ENCODE results near the gene TRIM31. TPM values are rescaled to one million over a fixed set of nuclear protein-coding genes. Genes with fewer than 3 reads are reported as not detected.
"Not testable (repeated sequence)": the region's sequence is repeated elsewhere in the genome, so short reads cannot be mapped to it uniquely, and the experiment has no call there.

TRIM31 gene
- total RNA-seq, 2 donors from 2014 or later: not detected

DNA sequence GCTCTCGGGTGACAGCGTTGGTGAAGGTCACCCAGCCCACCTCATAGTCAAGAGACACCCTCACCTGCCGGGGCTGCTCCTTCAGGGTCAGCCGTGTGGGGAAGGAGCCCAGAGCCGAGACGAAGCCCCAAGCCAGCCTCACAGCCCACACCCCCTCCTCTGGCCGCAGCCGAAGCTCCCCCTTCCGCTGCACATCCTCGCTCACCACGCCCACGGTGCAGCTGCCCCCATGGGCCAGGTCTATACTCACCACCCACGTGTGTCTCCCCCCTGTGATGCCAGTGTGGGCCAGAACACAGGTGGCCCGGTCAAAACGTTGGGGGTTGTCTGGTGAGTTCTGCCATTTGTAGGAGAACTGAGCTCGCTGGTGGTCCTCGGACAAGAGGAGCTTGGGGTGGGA is 41.2 kb upstream of the TRIM31 start:
- no peaks in the 10 kb centered on the region for H3K9me3 ChIP-seq (ENCODE audit: control insufficient read depth, low read length, poor library complexity, severe bottlenecking)
- H3K27me3 Mint-ChIP-seq: peaks cover 71% of the 10 kb centered on the region
- ATAC-seq (no peak), DNase-seq (no peak)
- H3K4me1 Mint-ChIP-seq: peaks cover 8% of the 10 kb centered on the region
- peaks cover 3% of the 10 kb centered on the region for H3K36me3 Mint-ChIP-seq (ENCODE audit: low read depth)
- H3K27ac Mint-ChIP-seq: no peak overlapping the region
- H3K4me3 Mint-ChIP-seq: no peak overlapping the region

GRCh38 chr6:30152910-30153610 is 40.2 kb upstream of the TRIM31 start:
- H3K4me1 Mint-ChIP-seq: peaks cover 8% of the 10 kb centered on the region
- no peak overlapping the region for H3K4me3 Mint-ChIP-seq
- DNase-seq (no peak), ATAC-seq (no peak)
- H3K27ac Mint-ChIP-seq: peak overlapping the region; percentile 79
- H3K36me3 Mint-ChIP-seq (ENCODE audit: low read depth): peaks cover 3% of the 10 kb centered on the region
- H3K27me3 Mint-ChIP-seq: peaks cover 71% of the 10 kb centered on the region
- H3K9me3 ChIP-seq (ENCODE audit: control insufficient read depth, low read length, poor library complexity, severe bottlenecking): no peaks in the 10 kb centered on the region

DNA sequence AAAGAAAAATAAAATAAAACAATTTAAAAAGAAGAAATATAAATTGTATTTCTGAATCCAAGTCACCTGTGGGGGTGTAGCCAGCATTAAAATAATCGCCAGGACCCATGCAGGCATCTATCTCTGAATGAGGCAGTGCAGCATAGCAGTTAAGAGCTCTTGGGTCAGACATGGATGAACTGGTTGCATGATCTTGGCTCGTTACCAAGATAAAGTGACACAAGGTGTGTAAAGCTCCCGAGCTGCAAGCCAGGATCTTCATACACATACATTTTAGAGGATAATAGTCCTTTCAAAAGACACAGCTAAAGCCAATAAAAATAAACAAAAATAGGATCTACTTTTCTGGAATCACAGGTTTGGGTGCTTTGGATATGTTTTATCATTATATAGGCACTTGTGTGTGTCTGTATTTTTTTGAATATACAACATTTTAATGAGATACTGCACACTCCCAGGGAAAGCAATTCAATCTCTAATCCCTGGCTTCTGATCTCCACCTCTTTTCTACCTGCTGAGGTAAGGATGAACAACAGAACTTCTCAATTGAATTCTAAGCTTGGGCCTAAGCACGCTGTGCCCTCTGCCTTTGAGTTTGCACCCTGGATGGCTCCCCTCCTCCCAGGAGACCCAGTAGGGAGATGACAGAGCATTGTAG is 39.3 kb upstream of the TRIM31 start:
- no peaks in the 10 kb centered on the region for H3K9me3 ChIP-seq (ENCODE audit: control insufficient read depth, low read length, poor library complexity, severe bottlenecking)
- Mint-ChIP-seq H3K27me3 (peaks cover 78% of the 10 kb centered on the region), H3K4me3 (no peak overlapping the region), H3K36me3 (ENCODE audit: low read depth) (peaks cover 3% of the 10 kb centered on the region), H3K27ac (no peak overlapping the region), H3K4me1 (peaks cover 8% of the 10 kb centered on the region)
- DNase-seq (no peak), ATAC-seq (no peak)

DNA sequence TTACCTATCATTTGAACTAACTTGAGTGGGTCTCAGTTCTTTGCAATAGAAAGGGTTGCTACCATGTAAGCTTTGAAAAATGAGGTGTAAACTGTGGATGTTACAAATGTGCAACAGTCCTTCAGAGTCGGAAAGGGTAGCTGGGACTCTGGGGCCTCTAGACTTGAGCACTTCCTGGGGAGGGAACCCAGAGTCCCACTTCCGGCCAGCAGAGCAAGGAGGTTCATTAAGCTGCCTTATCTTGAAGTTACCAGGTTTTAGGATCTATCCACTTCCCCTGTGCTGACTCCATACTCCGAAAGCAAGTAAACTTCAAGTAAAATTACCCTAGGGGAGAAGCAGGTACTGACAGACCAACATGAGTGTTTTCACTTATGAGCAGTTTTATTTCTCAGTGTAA is 38.7 kb upstream of the TRIM31 start:
- H3K4me1 Mint-ChIP-seq: peaks cover 8% of the 10 kb centered on the region
- H3K27me3 Mint-ChIP-seq: peaks cover 80% of the 10 kb centered on the region
- peaks cover 3% of the 10 kb centered on the region for H3K36me3 Mint-ChIP-seq (ENCODE audit: low read depth)
- no peak overlapping the region for H3K27ac Mint-ChIP-seq
- no peak overlapping the region for H3K4me3 Mint-ChIP-seq
- no peak for ATAC-seq
- no peaks in the 10 kb centered on the region for H3K9me3 ChIP-seq (ENCODE audit: control insufficient read depth, low read length, poor library complexity, severe bottlenecking)
- no peak for DNase-seq

DNA sequence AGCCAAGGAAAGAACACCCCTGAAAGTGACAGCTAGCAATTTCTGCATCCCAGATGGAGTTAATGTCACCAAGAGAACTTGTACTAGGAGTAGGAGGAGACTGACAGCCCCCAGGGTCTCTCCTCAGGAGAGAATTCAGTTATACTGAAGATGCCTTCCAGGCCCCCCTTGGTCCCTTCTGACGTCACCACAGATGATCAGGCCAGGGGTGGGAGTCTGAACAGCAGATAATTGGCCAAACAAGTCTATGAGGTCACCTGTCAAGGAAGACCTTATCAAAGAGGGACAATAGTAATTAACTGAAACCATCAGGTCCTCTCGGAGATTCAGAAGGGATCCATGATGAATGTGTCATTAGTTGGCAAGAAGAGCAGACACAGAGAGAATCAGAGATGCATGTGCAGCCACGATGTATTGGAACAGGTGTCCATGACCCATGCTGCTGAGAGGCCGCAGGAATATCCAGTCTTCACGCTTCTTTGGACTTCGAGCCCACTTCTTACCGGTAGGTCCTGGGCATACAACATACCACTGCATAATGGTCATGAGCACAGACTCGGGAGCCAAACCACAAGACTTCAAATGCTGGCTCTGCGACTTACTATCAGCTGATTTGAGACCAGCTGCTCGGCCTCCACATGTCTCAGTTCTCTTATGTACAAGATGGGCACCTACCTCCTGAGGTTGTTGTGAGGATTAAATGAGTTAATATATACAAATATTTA is 37.9 kb upstream of the TRIM31 start:
- Mint-ChIP-seq H3K36me3 (ENCODE audit: low read depth) (peaks cover 3% of the 10 kb centered on the region), H3K27ac (no peak overlapping the region), H3K4me1 (peaks cover 8% of the 10 kb centered on the region), H3K4me3 (no peak overlapping the region), H3K27me3 (peaks cover 77% of the 10 kb centered on the region)
- ATAC-seq: no peak
- no peak for DNase-seq
- no peaks in the 10 kb centered on the region for H3K9me3 ChIP-seq (ENCODE audit: control insufficient read depth, low read length, poor library complexity, severe bottlenecking)

- H3K27me3 Mint-ChIP-seq: peaks cover 77% of the 10 kb centered on the region
- no peak overlapping the region for H3K27ac Mint-ChIP-seq
- H3K36me3 Mint-ChIP-seq (ENCODE audit: low read depth): peaks cover 3% of the 10 kb centered on the region
- no peak overlapping the region for H3K4me3 Mint-ChIP-seq
- ATAC-seq: no peak
- no peak for DNase-seq
- peaks cover 8% of the 10 kb centered on the region for H3K4me1 Mint-ChIP-seq
- no peaks in the 10 kb centered on the region for H3K9me3 ChIP-seq (ENCODE audit: control insufficient read depth, low read length, poor library complexity, severe bottlenecking)
Measured at GRCh38 chr6:30149858-30150550, 37.1 kb upstream of the TRIM31 start.

GRCh38 chr6:30149234-30149633 is 36.3 kb upstream of the TRIM31 start:
- H3K27ac Mint-ChIP-seq: no peak overlapping the region
- H3K36me3 Mint-ChIP-seq (ENCODE audit: low read depth): peaks cover 3% of the 10 kb centered on the region
- no peak overlapping the region for H3K4me3 Mint-ChIP-seq
- H3K27me3 Mint-ChIP-seq: peaks cover 77% of the 10 kb centered on the region
- ATAC-seq (no peak), DNase-seq (no peak)
- H3K4me1 Mint-ChIP-seq: peaks cover 8% of the 10 kb centered on the region
- H3K9me3 ChIP-seq (ENCODE audit: control insufficient read depth, low read length, poor library complexity, severe bottlenecking): no peaks in the 10 kb centered on the region

- peak; percentile 54 for ATAC-seq
- H3K4me3 Mint-ChIP-seq: no peak overlapping the region
- no peak for DNase-seq
- peaks cover 64% of the 10 kb centered on the region for H3K27me3 Mint-ChIP-seq
- H3K4me1 Mint-ChIP-seq: peaks cover 5% of the 10 kb centered on the region
- no peak overlapping the region for H3K27ac Mint-ChIP-seq
- peaks cover 4% of the 10 kb centered on the region for H3K36me3 Mint-ChIP-seq (ENCODE audit: low read depth)
- no peaks in the 10 kb centered on the region for H3K9me3 ChIP-seq (ENCODE audit: control insufficient read depth, low read length, poor library complexity, severe bottlenecking)
Measured at GRCh38 chr6:30147096-30147495, 34.2 kb upstream of the TRIM31 start.

- no peaks in the 10 kb centered on the region for H3K9me3 ChIP-seq (ENCODE audit: control insufficient read depth, low read length, poor library complexity, severe bottlenecking)
- no peak for ATAC-seq
- Mint-ChIP-seq H3K27me3 (peaks cover 75% of the 10 kb centered on the region), H3K27ac (no peak overlapping the region), H3K4me1 (peaks cover 6% of the 10 kb centered on the region), H3K4me3 (no peak overlapping the region), H3K36me3 (ENCODE audit: low read depth) (peaks cover 8% of the 10 kb centered on the region)
- DNase-seq: no peak
Measured at GRCh38 chr6:30145818-30146217, 32.9 kb upstream of the TRIM31 start.

GRCh38 chr6:30144811-30145210 is 31.9 kb upstream of the TRIM31 start:
- no peak for ATAC-seq
- Mint-ChIP-seq H3K36me3 (ENCODE audit: low read depth) (peaks cover 9% of the 10 kb centered on the region), H3K4me1 (peaks cover 3% of the 10 kb centered on the region), H3K27me3 (peaks cover 73% of the 10 kb centered on the region), H3K27ac (no peak overlapping the region), H3K4me3 (no peak overlapping the region)
- no peaks in the 10 kb centered on the region for H3K9me3 ChIP-seq (ENCODE audit: control insufficient read depth, low read length, poor library complexity, severe bottlenecking)
- no peak for DNase-seq

DNA sequence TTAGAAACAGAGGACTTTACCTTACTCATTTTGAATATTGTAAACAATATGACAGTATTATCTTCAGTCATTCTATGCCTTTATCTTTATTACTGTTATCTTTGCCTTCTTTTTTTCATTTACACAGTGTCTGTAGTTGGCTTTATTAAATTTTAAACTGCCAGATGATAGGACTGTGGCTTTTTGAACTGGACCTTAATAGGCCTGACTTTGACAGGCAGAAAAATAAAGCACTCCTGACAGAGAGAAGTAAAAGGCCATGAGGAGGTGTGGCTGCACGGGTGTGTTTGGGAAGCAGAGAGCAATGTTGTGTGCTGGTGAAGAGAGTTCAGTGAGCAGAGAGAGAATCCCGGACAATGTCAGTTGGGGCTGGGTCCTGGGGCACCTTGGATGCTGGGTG is 30.9 kb upstream of the TRIM31 start:
- H3K4me1 Mint-ChIP-seq: peaks cover 3% of the 10 kb centered on the region
- no peak overlapping the region for H3K27ac Mint-ChIP-seq
- H3K4me3 Mint-ChIP-seq: no peak overlapping the region
- H3K36me3 Mint-ChIP-seq (ENCODE audit: low read depth): peaks cover 9% of the 10 kb centered on the region
- ATAC-seq: no peak
- no peak for DNase-seq
- no peaks in the 10 kb centered on the region for H3K9me3 ChIP-seq (ENCODE audit: control insufficient read depth, low read length, poor library complexity, severe bottlenecking)
- H3K27me3 Mint-ChIP-seq: peaks cover 71% of the 10 kb centered on the region

DNA sequence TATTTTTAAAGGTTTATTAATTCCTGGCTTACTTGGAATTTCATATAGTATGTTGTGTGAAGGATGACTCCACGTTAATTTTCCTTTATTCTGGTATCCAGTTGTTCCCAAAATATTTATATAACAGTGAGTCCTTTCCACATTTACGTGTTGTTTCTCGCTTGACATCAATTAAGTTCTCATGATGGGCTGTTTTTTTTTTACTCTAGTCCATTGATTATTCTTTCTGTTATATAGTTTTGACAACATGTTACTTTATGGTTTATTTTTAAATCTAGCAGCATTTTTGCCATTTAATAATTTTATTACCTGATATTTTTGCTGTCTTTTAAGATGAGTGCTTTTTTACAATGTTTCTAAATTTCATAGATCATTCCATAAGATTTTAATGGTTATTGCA is 29.8 kb upstream of the TRIM31 start:
- peaks cover 71% of the 10 kb centered on the region for H3K27me3 Mint-ChIP-seq
- no peak for DNase-seq
- H3K4me3 Mint-ChIP-seq: no peak overlapping the region
- no peak overlapping the region for H3K27ac Mint-ChIP-seq
- no peak for ATAC-seq
- peaks cover 3% of the 10 kb centered on the region for H3K4me1 Mint-ChIP-seq
- H3K36me3 Mint-ChIP-seq (ENCODE audit: low read depth): peaks cover 9% of the 10 kb centered on the region
- H3K9me3 ChIP-seq (ENCODE audit: control insufficient read depth, low read length, poor library complexity, severe bottlenecking): no peaks in the 10 kb centered on the region

DNA sequence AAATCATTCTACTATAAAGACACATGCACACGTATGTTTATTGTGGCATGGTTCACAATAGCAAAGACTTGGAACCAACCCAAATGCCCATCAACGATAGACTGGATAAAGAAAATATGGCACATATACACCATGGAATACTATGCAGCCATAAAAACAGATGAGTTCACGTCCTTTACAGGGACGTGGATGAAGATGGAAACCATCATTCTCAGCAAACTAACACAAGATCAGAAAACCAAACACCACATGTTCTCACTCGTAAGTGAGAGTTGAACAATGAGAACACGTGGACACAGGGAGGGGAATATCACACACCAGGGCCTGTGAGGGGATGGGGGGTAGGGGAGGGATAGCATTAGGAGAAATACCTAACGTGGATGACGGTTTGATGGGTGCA is 27.4 kb upstream of the TRIM31 start:
- ATAC-seq; DNase-seq; H3K36me3 Mint-ChIP-seq (ENCODE audit: low read depth); H3K9me3 ChIP-seq (ENCODE audit: control insufficient read depth, low read length, poor library complexity, severe bottlenecking); H3K4me1 Mint-ChIP-seq; H3K27ac Mint-ChIP-seq; H3K4me3 Mint-ChIP-seq: not testable (repeated sequence)
- H3K27me3 Mint-ChIP-seq: peaks cover 65% of the 10 kb centered on the region

Measured in T-helper 17 cell (primary cell).